Measurements from ENCODE around the gene DLGAP5.

The DLGAP5 gene

DNA sequence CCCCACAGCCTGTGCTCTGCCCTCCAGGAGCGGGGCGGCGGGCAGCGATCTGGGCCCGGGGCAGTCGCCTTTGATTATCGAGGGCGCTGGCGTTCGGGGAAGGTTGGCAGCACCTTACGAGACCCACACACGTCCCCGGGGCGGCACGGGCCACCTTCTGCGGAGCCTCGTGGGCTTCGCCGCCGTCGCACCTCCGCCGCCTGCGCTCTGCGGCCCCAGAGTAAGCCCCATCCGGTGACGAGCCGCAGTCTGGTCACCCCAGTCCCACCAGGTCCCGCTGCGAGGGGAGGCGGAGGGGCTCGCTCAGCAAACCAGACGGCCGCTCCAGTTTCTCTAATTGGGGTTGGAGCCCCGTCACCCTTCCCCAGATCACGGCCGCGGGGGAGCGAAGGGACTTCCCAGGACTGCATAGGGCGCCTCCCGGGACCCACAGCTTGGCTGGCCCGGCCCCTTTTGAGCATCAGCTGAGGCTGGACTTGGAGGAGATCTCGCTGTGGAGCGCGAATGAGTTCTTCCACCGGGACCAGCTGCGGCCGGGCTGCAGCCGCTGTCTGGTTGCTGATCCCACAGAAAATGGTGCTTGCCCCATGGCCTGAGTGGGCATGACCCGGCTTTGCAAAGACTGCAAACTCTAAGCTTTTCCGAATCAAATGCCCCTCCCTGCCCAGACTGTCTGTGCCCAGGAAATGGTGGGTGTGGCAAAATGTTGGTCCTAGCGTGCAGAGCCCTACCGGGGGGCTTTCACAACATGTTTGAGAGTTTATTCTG is 61.8 kb downstream of the DLGAP5 start:
- DNase-seq = peak; percentile 64

DNA sequence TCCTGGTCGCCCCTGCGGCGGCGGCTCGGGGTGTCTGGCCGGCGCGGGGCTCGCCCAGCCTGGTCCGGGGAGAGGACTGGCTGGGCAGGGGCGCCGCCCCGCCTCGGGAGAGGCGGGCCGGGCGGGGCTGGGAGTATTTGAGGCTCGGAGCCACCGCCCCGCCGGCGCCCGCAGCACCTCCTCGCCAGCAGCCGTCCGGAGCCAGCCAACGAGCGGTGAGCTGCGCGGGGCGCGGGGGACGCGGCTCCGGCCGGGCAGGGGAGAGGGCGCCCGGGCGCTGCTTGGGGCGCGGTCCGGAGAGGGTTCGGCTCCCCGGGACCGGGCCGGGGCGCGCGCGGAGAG is 62.3 kb downstream of the DLGAP5 start, which contains the start of gene LGALS3:
TSS of gene LGALS3 (plus strand) at position 167 of the 342 bp plus-strand sequence. CDS start 8,122 bp downstream, outside the sequence.
- peak; percentile 46 for DNase-seq

DNA sequence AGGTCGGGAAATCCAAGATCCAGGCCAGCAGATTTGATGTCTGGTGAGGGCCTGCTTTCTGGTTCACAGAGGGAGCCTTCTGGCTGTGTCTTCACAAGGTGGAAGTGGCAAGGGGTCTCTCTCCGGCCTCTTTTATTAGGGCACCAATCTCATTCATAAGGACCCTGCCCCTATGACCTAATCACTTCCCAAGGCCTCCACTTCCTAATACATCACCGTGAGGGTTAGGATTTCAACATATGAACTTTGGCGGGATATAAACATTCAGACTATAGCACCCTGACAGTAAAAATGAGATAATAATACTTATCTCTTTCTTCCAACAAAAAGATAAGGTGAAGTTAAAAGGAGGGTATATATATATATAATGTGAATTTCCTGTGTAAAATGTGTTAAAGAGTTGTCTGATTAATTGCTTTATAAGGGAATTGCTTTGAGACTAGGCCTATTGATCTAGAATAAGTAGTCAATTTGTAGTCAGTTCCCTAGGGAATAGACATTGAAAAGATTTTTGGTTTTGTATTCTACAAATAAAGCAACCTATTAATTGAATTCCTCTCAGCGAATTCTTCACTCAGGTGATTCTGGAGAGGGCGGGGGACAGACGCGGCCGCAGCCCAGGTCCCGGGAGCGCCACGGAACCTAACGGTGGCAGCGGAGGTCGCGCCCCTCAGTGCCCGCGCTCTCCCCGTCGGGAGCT is 62.8 kb downstream of the DLGAP5 start:
- DNase-seq = no peak

DNA sequence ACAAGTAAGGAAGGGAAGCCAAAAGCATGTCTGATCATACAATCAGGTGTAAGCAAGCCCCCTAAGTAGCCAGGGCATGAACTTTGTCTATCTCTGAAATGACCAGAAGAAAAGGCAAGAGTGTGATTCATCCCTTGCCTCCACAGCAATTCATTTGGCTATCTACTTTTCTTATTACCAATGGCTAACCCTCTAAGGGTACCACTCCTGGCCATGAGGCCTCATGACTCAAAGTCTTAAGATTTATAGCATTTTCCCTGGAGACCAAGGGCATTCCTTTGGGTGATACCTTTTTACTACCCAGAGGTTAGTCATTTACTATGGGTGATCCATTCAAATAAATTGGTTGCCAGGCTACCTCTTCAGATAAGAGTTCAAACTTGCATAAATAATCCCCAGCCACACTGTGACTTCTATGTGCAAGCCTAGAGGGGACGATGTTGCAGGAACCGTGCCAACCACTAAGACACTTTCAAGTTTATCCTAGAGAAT is 63.9 kb downstream of the DLGAP5 start:
- DNase-seq = no peak

DNA sequence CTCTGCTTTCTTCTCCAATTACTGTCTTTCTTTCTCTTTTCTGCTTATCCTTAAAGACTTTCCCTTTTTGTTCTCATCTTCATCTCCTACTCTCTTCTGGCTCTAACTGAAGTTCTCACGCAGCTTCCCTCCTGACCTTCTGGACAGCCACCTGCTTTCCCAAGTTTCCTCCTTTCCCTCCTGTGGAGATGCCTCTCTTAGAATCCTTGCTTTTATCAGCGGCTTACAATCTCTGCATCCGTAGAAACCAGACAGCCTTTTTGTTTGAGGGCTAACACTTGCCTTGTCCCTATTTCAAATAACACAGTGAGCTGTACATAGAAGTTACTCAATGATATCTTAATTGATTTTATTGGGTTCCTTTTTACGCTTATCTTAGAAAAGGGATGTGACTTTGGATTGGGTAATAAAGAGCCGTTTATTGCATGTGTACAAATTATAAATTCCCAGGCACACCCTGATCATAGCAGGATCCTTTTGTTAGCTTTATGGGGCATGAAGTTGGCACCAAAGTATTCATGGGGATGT is 64.4 kb downstream of the DLGAP5 start:
- no peak for DNase-seq

DNA sequence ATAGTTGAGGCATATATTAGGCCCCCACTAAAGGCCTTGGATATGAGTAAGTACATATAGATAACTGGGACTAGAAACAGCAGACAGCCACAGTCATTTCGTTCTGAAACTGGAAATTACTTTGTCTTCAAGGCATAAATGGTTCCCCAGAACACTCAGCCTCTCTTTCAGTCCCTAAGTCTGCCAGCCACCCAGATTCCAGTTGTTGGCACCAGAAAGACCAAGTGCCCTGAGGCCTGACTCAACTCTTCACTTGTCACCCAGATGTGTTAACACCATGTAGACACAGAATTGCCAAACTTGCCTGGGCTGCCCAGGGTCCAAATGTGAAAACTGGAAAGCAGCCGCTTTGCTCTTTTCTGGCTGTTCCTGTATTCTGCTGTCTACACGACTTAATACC is 65.4 kb downstream of the DLGAP5 start:
- no peak for DNase-seq

DNA sequence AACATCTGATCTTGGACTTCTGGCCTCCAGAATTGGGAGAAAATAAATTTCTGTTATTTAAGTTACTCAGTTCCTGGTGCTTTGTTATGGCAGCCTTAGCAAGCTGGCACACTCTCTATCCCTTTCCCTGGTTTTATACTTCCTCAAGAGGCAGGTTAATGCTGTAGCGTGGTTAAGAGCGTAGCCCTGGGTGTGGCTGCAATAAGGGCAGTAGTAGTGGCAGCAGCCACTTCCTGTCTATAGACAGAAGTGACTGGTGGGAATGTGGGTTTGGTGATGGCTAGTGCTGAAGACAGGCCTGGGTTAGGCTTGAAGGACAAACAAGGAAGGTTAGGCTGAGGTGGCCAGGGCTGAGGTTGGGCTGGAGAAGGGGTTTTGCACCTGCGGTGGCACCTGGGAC is 66.0 kb downstream of the DLGAP5 start:
- DNase-seq = no peak

DNA sequence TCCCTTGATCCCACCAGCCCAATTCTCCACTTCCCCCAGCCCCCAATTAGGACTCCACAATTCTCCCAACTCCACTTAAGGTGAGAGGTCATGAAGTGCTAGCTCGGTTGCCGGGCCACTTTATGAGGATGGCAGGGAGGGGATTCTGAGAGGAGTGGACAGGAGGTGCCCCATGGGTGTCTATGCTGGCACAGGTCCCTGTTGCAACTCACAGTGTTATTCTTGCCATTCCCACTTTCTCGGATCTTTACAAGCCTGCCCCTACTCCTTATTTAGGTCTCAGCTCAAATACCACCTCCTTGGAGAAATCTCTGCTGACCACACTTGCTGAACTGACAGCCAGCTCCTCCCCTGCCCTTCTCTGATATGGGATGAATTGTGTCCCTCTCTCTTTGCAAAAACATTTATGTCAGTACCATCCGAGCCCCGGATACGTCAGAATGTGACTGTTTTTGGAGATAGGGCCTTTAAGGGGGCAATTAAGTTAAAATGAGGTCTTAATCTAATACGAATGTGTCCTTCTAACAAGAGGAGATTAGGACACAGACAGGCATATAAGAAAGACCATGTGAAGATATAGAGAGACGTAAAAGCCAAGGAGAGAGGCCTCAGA is 66.5 kb downstream of the DLGAP5 start:
- no peak for DNase-seq

DNA sequence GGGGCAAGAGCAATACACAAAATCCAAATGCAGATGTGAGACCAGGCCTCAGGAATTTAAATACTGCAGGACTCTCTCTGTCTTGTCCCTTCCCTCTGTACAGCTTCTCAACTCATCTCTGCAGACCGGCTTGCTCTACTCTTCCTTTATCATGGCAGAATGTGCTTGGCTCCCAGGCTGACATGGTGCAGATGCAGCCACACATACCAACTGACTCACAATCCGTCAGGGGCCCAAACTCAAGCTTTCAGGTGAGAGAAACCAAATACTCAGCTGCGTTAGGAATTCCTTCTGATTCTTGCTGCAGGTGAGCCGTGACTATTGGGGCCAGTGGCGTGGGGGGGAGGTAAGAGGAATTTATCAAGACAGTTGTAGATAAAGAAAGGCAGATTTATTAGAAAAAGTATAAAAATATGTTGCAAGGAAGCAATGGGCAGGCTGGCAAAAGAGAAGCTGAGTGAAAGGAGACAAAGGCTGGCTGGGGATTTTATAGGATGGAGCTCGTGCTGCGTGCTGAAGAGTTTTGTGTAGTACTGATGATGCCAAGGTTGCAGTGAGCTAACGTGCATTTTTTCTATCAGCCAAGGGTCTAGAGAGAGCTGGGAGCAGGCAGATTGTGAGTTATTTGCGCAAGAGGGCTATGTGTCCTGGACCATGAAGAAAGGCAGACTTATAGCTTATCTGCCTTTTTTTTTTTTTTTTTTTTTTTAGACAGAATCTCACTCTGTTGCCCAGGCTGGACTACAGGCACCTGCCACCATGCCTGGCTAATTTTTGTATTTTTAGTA is 67.3 kb downstream of the DLGAP5 start:
- no peak for DNase-seq

DNA sequence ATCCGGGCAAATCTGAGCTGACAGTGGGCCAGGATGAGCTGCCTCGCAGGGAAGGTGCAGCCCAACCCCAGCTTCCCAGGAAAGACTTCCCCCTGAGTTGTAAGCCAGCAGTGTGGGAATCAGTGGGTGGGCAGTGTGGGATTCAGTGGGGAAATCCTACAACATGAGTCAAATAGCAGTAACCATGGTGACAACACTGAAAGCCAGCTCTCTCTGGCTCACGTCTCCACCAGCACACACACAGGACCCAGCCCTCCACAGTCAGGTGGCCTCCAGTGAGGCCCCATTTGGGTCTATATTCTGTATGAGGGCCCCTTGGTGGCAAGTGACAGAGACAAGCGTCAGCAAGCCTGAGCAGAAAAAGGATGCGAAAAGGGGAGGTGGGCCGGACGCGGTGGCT is 68.3 kb downstream of the DLGAP5 start:
- no peak for DNase-seq

DNA sequence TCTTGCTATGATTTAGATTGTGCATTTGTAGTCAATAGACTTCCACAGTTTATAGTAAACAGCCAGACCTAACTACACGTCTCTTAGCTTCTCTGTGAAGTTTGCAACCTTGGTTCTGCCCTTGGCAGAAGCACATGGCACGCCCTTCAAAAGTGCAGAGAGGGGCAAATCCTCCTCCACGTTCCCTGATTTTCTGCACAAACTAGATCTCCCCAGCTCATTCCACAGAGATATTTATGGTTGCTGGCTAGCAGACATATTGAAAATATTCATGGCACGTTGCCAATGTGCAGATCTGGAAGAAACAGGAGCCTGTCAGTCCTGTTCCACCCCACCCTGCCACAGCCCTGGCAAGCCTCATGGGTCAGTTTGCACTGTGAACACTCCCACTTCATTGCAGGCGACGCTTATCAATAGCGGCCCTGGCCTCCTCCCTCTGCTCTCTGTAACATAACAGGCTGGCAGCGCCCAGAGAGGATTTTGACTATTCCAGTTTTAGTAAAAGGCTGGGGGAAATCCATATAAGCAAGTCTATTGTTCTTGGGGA is 68.9 kb downstream of the DLGAP5 start:
- no peak for DNase-seq

DNA sequence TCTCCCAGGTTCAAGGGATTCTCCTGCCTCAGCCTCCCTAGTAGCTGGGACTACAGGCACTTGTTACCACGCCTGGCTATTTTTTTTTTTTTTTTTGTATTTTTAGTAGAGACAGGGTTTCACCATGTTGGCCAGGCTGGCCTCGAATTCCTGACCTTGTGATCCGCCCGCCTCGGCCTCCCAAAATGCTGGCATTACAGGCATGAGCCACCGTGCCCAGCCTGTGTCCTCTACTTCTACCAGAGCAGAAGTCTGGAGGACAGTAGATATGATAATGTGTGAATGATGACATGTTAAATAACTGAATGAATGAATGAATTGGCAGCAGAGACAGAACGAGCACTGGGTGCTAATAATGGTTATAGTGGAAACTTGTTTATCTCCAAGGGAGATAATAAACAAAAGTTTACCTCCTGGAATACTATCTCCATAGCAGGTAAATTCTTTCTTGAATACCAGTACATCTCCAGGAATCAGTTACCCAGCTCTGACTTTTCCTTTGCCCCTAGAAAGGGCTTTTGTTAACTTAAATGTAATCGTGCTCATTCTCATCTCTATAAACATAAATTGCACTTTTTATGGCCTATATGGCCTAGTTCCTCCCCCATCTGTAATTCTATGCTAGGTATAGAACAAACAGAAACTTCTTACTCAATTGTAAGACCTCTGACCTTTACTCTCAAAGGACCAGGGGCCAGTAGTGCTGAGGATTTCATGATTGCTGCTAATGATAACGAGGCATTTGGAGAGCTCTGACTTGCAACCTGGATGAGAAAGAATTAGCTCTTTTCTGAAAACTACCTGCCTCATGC is 69.6 kb downstream of the DLGAP5 start:
- DNase-seq = no peak

DNA sequence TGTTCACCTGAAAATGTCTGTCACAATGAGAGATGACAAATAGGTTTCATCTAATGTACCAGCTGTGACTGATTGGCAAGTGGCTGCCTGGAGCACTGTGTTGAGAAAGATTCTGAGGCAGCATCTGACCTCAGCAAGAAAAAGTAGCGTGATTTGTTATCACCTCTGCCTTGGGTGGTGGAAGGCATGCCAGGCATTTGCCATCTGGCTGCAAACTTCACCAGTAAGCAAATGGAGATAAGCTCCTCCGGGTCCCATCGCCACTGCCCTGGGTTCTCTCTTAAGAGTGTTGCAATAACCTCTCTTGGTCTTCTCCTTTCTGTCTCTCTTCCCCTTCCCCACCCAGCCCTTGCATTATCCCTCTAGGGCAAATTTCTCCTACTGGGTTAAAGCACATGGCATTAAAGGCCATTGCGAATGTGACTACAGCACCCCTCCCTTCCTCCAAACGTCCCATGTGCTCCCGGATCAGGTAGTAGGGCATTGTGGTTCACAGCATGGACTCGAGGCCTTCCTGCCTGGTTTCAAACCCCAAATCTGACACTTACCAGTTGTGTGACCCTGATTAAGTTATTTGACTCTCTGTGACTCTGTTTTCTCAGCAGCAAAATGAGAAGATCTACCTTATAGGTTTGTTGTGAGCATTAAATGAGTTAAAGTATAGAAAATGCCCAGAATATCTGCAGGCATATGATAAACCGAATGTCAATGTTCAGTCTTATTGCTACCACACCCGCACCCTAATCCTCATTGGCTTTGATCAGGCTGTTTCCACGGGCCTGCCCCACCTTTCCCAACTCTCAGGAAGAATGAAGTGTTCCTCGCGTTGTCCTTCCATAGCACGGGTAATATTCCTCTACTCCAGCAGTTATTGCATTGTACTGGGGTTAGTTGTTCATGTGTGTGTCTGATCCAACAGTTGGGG is 70.6 kb downstream of the DLGAP5 start:
- DNase-seq = no peak

DNA sequence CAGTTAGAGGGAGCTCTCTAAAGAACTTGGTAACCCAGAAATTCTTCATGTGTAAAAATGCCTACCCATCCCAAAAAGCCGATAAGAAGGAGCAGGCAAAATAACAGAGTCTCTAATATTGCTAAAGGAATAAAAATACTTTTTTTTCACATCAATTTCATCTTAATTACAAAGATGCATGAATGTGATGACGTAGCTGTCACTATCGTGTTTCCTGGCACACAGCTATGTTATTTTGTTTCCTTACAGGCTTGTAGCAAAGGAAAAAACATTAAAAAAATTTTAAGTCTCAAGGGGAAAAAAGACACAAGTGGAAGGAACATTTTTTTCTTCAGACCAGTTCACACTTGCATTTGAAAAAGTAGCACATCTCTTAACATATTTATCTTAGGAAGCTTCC is 72.6 kb downstream of the DLGAP5 start:
- no peak for DNase-seq

DNA sequence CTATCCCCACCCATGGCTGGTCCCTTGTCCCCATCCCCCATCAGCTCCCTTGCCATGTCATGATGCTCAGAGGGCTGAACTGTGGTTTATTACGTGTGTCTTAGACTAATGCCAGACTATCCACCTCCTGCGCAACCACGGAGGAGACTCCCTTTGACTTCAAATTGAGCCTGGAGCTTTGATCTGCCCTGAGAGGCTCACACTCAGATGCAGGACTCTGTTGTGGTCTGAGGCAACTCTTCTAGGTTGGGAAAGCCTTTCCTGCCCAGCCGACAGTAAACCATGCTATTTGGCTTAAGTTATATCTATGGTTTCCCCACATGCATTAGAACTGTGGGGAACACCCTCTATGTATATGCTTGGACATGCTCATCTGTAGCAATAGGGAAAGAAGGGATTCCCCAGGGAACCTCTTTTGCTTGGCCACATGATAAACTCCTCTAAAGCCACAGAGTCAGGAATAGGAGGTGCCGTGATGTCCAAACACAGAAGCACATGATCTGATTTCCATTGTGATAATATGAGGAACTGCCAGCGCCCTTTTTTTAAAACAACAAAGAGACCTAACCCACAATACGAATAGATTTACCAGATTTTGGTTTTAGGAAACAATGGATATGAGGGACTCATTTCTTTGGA is 73.5 kb downstream of the DLGAP5 start:
- DNase-seq = no peak

DNA sequence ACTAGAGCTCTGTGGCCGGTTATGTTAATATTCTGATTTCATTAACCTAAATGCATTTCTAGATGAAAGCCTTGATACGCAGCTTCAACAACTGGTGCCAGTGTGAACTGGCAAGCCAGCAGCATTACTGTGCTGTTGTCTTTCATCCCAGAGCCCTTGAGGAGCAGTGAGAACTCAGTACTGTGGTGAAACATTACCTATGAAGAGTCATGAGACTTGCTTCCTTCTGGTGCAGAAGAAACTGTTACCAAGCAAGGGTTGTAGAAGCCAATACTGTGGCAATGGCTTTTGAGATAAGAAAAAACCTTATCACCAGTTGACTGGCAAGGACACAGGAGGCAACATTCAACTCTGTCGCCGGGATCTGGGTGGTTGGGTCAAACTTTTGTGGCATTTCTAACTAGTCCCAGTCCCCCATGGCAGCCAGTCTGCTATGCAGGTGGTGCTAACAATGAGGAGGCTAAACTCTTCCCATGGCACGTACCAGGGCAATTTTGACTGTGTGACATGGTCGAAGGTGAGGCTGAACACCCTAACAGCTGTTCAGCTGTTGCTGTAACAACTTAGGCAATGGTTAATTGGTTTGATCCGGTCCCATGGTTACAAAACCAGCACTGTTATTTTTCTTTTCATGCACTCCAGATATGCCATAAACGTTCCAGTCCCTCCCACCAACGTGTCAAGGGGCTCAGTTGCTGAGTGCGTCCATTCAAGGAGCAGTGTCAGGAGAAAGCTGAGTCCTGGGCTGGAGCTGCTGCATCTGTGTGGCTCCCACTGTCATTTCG is 74.9 kb downstream of the DLGAP5 start:
- no peak for DNase-seq

DNA sequence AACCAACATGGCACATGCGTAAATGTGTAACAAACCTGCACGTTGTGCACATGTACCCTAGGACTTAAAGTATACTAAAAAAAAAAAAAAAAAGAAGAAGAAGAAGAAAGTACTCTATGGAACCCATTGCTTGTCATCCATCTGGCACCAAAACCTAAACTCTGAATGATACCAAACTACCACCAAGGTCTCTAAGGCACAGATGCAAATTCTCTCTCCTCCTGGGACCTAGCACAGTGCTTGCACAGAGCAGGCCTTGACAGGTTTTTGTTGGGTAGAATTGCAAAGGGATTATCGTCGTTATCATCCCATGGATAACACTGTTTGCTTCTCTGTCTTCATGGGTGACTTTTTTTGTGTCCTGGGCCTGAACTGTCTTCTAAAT is 75.5 kb downstream of the DLGAP5 start:
- no peak for DNase-seq

DNA sequence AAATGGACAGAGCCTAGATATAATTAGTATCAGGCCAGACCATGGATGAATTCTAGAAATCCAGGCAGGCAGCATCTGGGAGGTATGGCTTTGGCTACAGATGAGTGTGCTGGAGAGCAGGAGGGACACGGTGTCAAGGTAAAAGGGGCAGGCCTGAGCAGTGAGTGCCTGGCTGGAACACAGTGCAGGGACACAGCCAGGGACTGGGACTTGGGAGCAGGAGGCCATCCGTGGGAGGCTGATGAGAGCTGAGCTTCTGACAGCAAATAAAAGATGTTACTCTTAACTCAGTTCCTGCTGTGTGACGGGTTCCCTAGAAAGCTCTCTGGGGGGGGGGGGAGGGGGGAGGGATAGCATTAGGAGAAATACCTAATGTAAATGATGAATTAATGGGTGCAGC is 75.9 kb downstream of the DLGAP5 start:
- DNase-seq = no peak

DNA sequence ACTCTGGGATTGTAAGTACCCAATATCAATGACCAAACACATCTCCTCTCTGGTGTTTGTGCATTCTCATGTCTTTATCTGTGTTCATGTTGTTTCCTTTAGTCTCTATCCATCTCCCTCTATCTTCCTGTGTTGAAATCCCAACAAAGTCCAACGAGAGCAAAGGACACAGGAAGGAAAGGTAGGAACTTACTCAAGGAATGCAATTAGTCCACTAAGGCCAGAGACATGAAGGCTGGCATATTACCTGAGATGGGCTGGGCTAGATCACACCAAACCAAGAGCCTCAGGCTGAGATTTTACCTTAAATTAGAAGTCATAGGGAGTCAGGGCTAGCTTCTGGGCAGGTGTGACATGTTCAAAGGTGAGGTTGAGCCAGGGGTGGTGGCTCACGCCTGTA is 76.7 kb downstream of the DLGAP5 start:
- no peak for DNase-seq
